ENCODE data around the gene ARF1. TPM values are rescaled to one million over a fixed set of nuclear protein-coding genes. Genes with fewer than 3 reads are reported as not detected.

The ARF1 gene
- total and polyA plus RNA-seq, 2 of the 8 experiments (the other 6 are each of a cell fraction or from before 2014, with no cell fraction given) = 265 to 471 TPM

- peaks cover 8 to 28% of the 10 kb centered on the region in 2 experiments for H4K20me1 ChIP-seq (replicated peaks in 1 of 2; ENCODE audit: control insufficient read depth in 1 of 2, insufficient read depth in 2 of 2, low read length in 2 of 2)
- peaks cover 23% of the 10 kb centered on the region for H3K79me1 ChIP-seq (ENCODE audit: low read depth, low read length)
- H4K5ac ChIP-seq (ENCODE audit: insufficient read length, low read depth, low read length) = no peak overlapping the region
- no peak overlapping the region for H3K23ac ChIP-seq (ENCODE audit: insufficient read length)
- H2AFZ ChIP-seq (ENCODE audit: low read length) = no peak overlapping the region
- no peak overlapping the region for H2BK15ac ChIP-seq (ENCODE audit: low read length)
- H3K9me3 ChIP-seq (ENCODE audit: insufficient read depth in 2 of 2, low read depth in 1 of 2, low read length in 1 of 2) = no peaks in the 10 kb centered on the region
- H4K8ac ChIP-seq (ENCODE audit: extremely low read depth, insufficient read depth, low read length) = no peak overlapping the region
- peaks cover 0 to 43% of the 10 kb centered on the region in 2 experiments; a peak in 3 of 4 replicates for H3K79me2 ChIP-seq (ENCODE audit: control insufficient read depth in 1 of 2, insufficient read depth in 2 of 2, low read length in 2 of 2)
- 86% methylated on average over 11 of the region's 11 CpGs; no CpG with 5 or more reads in 1 of the 2 experiments for WGBS, 2 experiments (ENCODE audit: extremely low coverage in 1 of 2, insufficient coverage in 1 of 2, insufficient read length in 1 of 2, insufficient replicate concordance in 2 of 2, low coverage in 1 of 2, low lambda C conversion rate in 2 of 2, missing lambda C conversion rate in 1 of 2)
- H2BK120ac ChIP-seq (replicated peaks; ENCODE audit: low read depth, low read length) = no peak overlapping the region
- no peak overlapping the region for H3K18ac ChIP-seq (ENCODE audit: extremely low read depth, low read length)
- no peak overlapping the region for H2BK12ac ChIP-seq (ENCODE audit: low read depth, low read length)
- no peak overlapping the region for H3K9ac ChIP-seq (replicated peaks in 1 of 4; ENCODE audit: extremely low read depth in 1 of 4, low read depth in 3 of 4, low read length in 3 of 4)
- H3K27ac ChIP-seq (ENCODE audit: low read depth, low read length) = no peak overlapping the region
- FAIRE-seq = no peak
- H4K91ac ChIP-seq (replicated peaks; ENCODE audit: insufficient read length, low read length) = no peak overlapping the region
- no peak overlapping the region for H3K4me2 ChIP-seq (ENCODE audit: insufficient read depth in 1 of 2, low read depth in 2 of 2, low read length in 2 of 2)
- ChIA-PET CTCF (ENCODE audit: partially characterized antibody) (interaction anchor here (0.7 to 1.8 kb wide), 8 partner anchors 11 to 138 kb away, joined by 3 to 12 read pairs (median 4); partner anchors contain the start of gene IBA57), POLR2A (ENCODE audit: partially characterized antibody) (interaction anchor here (0.7 to 1.2 kb wide), 5 partner anchors 20 to 68 kb away, joined by 3 to 4 read pairs (median 4); partner anchors contain the start of gene IBA57)
- no peak overlapping the region for H3K4ac ChIP-seq (replicated peaks; ENCODE audit: insufficient read length, low read depth, low read length)
- no peak for DNase-seq (ENCODE audit: low read depth in 1 of 2, low spot score in 2 of 2)
- H2BK20ac ChIP-seq (ENCODE audit: low read length) = no peak overlapping the region
- no peak overlapping the region for H3K4me3 ChIP-seq (ENCODE audit: extremely low read depth in 1 of 4, insufficient read depth in 2 of 4, low read depth in 3 of 4, low read length in 4 of 4)
- no peak overlapping the region for H3K14ac ChIP-seq (ENCODE audit: insufficient read length)
- no peak overlapping the region for H2AK5ac ChIP-seq (ENCODE audit: low read depth, low read length)
- no peaks in the 10 kb centered on the region for H3K36me3 ChIP-seq (ENCODE audit: control insufficient read depth in 2 of 4, insufficient read depth in 4 of 4, low read length in 3 of 4)
- 0 out of 7 replicates have a peak, but pooled peaks cover 0 to 3% (median 0%) of the 10 kb centered on the region in 4 experiments for H3K27me3 ChIP-seq (replicated peaks in 1 of 4; ENCODE audit: control insufficient read depth in 3 of 4, extremely low read depth in 1 of 4, insufficient read depth in 3 of 4, low read length in 3 of 4)
- no peak overlapping the region for H2BK5ac ChIP-seq (ENCODE audit: low read depth, low read length)
- H3K4me1 ChIP-seq (replicated peaks in 1 of 4; ENCODE audit: control insufficient read depth in 3 of 4, insufficient read depth in 4 of 4, low read length in 3 of 4) = peaks cover 0 to 10% (median 6%) of the 10 kb centered on the region in 4 experiments; a peak in 5 of 7 replicates
- H3K23me2 ChIP-seq (ENCODE audit: low read depth, low read length) = peaks cover 5% of the 10 kb centered on the region; the same call in 1 of the 2 replicates
- H3K56ac ChIP-seq (replicated peaks; ENCODE audit: insufficient read length, low read depth, low read length) = no peak overlapping the region
- no peak for TF ChIP-seq CTCF (IDR thresholded peaks at IDR 0.05; ENCODE audit: control extremely low read depth in 1 of 3, insufficient read depth in 1 of 3, low read depth in 1 of 3, low read length in 3 of 3)
- TF ChIP-seq POU5F1 (IDR thresholded peaks at IDR 0.05; ENCODE audit: low read depth, low read length) = no peak
- TF ChIP-seq RNF2 (IDR thresholded peaks at IDR 0.05; ENCODE audit: borderline replicate concordance, low read depth, low read length, missing control alignments, poor library complexity, severe bottlenecking) = no peak
- no peak for TF ChIP-seq SP4 (IDR thresholded peaks at IDR 0.05; ENCODE audit: low read length)
- TF ChIP-seq TAF1 (IDR thresholded peaks at IDR 0.05; ENCODE audit: low read depth, low read length) = no peak
- TF ChIP-seq SIX5 (IDR thresholded peaks at IDR 0.05; ENCODE audit: low read depth, low read length) = no peak
- TF ChIP-seq EZH2 (IDR thresholded peaks at IDR 0.05; ENCODE audit: low read depth, low read length, severe bottlenecking) = no peak
- TF ChIP-seq RBBP5 (IDR thresholded peaks at IDR 0.05; ENCODE audit: borderline replicate concordance, low read depth, low read length) = no peak
- TF ChIP-seq FOSL1 (IDR thresholded peaks at IDR 0.05; ENCODE audit: insufficient read depth, low read depth, low read length) = no peak
Observed at GRCh38 chr1:228142701-228143136, 60.2 kb downstream of the ARF1 start.
